H1 (cell line): Measurements from ENCODE around the gene ELFN2. TPM values are rescaled to one million over a fixed set of nuclear protein-coding genes. Genes with fewer than 3 reads are reported as not detected.
A peak's percentile ranks its signal among the peaks of the same experiment; 100 is the strongest.

Source experiments
- CTCF ChIA-PET: fragments of 300-600 bp; sonication (Branson Sonifier 250); formaldehyde crosslinking; loops from one replicate; lab custom pipeline; 2021; ENCODE audit not compliant: partially characterized antibody; lab: Charles Lee
- POLR2A ChIA-PET: fragments of 300-600 bp; sonication (Branson Sonifier 250); formaldehyde crosslinking; loops from one replicate; lab custom pipeline; 2021; ENCODE audit warnings: inconsistent platforms; ENCODE audit not compliant: partially characterized antibody; lab: Charles Lee
- DNase-seq, 2 experiments: peaks; one replicate each; pipeline versions ENCODE4 v3.0.0 to v3.0.0-alpha.2; 2010 to 2022; ENCODE audit warnings: low spot score in 2 of 2, low read depth in 1 of 2, mixed read lengths in 1 of 2
- FAIRE-seq: peaks from 2 replicates; lab custom pipeline; 2011; peaks lifted over from hg19 to GRCh38; lab: Jason Lieb, UNC
- H2AFZ ChIP-seq: 2 replicates; pipeline ENCODE4 v1.8.1; 2012; ENCODE audit warnings: low read length, inconsistent platforms
- H2AK5ac ChIP-seq: 2 replicates; pipeline ENCODE4 v1.6.1; 2013; ENCODE audit warnings: low read depth, low read length
- H2BK120ac ChIP-seq: replicated peaks from 2 replicates; pipeline ENCODE3; 2013; ENCODE audit warnings: low read depth, low read length, inconsistent platforms
- H2BK12ac ChIP-seq: 2 replicates; pipeline ENCODE4 v1.6.1; 2013; ENCODE audit warnings: low read depth, low read length
- H2BK15ac ChIP-seq: 2 replicates; pipeline ENCODE4 v1.6.1; 2013; ENCODE audit warnings: low read length
- H2BK20ac ChIP-seq: 2 replicates; pipeline ENCODE4 v1.6.1; 2013; ENCODE audit warnings: low read length
- H2BK5ac ChIP-seq: 2 replicates; pipeline ENCODE4 v1.6.1; 2013; ENCODE audit warnings: low read depth, low read length
- H3K14ac ChIP-seq: 2 replicates; pipeline ENCODE4 v1.6.1; 2013; ENCODE audit warnings: inconsistent platforms; ENCODE audit not compliant: insufficient read length
- H3K18ac ChIP-seq: 2 replicates; pipeline ENCODE4 v1.6.1; 2013; ENCODE audit warnings: low read length; ENCODE audit errors: extremely low read depth
- H3K23ac ChIP-seq: 2 replicates; pipeline ENCODE4 v1.6.1; 2013; ENCODE audit warnings: inconsistent platforms; ENCODE audit not compliant: insufficient read length
- H3K23me2 ChIP-seq: 2 replicates; pipeline ENCODE4 v1.6.1; 2013; ENCODE audit warnings: low read depth, low read length
- H3K27ac ChIP-seq: 2 replicates; pipeline ENCODE4 v1.6.1; 2011; ENCODE audit warnings: low read depth, low read length, inconsistent platforms
- H3K27me3 ChIP-seq, 4 experiments: replicated peaks in 1 of 4; 1 replicate in 1 of 4; 2 replicates in 3 of 4; pipeline versions ENCODE4 v1.6.1 to v1.8.1; 2011 to 2013; ENCODE audit warnings: low read length in 3 of 4, mild to moderate bottlenecking in 3 of 4, inconsistent platforms in 2 of 4, mixed read lengths in 2 of 4, moderate library complexity in 1 of 4; ENCODE audit not compliant: control insufficient read depth in 3 of 4, insufficient read depth in 3 of 4; ENCODE audit errors: extremely low read depth in 1 of 4
- H3K36me3 ChIP-seq, 4 experiments: 2 replicates each; pipeline versions ENCODE4 v1.6.1 to v1.8.1; 2011 to 2013; ENCODE audit warnings: mild to moderate bottlenecking in 4 of 4, low read length in 3 of 4, moderate library complexity in 2 of 4, control low read depth in 1 of 4, inconsistent platforms in 1 of 4; ENCODE audit not compliant: insufficient read depth in 4 of 4, control insufficient read depth in 2 of 4
- H3K4ac ChIP-seq: replicated peaks from 2 replicates; pipeline ENCODE3; 2013; ENCODE audit warnings: low read length, low read depth, mixed read lengths, inconsistent platforms; ENCODE audit not compliant: insufficient read length
- H3K4me1 ChIP-seq, 4 experiments: replicated peaks in 1 of 4; 1 replicate in 1 of 4; 2 replicates in 3 of 4; pipeline versions ENCODE4 v1.6.1 to v1.8.1; 2011 to 2013; ENCODE audit warnings: low read length in 3 of 4, inconsistent platforms in 2 of 4, mixed read lengths in 1 of 4; ENCODE audit not compliant: insufficient read depth in 4 of 4, control insufficient read depth in 3 of 4
- H3K4me2 ChIP-seq, 2 experiments: 2 replicates each; pipeline versions ENCODE4 v1.6.1 to v1.8.1; 2011 to 2013; ENCODE audit warnings: low read depth in 2 of 2, low read length in 2 of 2, control low read depth in 1 of 2, inconsistent platforms in 1 of 2, mild to moderate bottlenecking in 1 of 2; ENCODE audit not compliant: insufficient read depth in 1 of 2
- H3K4me3 ChIP-seq, 4 experiments: fragments of 200-600, 300-600 bp in 1 of 4; sonication (generic), shearing (Covaris generic), sonication (Bioruptor Twin) in 1 of 4; 2 replicates each; pipeline versions ENCODE4 v1.5.1 to v1.8.1; 2011 to 2016; ENCODE audit warnings: low read length in 4 of 4, low read depth in 3 of 4, control low read depth in 2 of 4, inconsistent platforms in 2 of 4, mild to moderate bottlenecking in 2 of 4, mixed read lengths in 1 of 4, moderate library complexity in 1 of 4; ENCODE audit not compliant: insufficient read depth in 2 of 4; ENCODE audit errors: extremely low read depth in 1 of 4
- H3K56ac ChIP-seq: replicated peaks from 2 replicates; pipeline ENCODE3; 2013; ENCODE audit warnings: low read depth, mild to moderate bottlenecking, mixed read lengths, low read length, inconsistent platforms; ENCODE audit not compliant: insufficient read length
- H3K79me1 ChIP-seq: 2 replicates; pipeline ENCODE4 v1.6.1; 2013; ENCODE audit warnings: low read depth, low read length, control low read depth
- H3K79me2 ChIP-seq, 2 experiments: 2 replicates each; pipeline versions ENCODE4 v1.6.1 to v1.8.1; 2012 to 2013; ENCODE audit warnings: low read length in 2 of 2, mild to moderate bottlenecking in 2 of 2, inconsistent platforms in 1 of 2; ENCODE audit not compliant: insufficient read depth in 2 of 2, control insufficient read depth in 1 of 2
- H3K9ac ChIP-seq, 4 experiments: replicated peaks in 1 of 4; 1 replicate in 1 of 4; 2 replicates in 3 of 4; pipeline versions ENCODE4 v1.6.1 to v1.8.1; 2011 to 2013; ENCODE audit warnings: low read depth in 3 of 4, low read length in 3 of 4, control low read depth in 2 of 4, mild to moderate bottlenecking in 2 of 4, moderate library complexity in 2 of 4, inconsistent platforms in 1 of 4; ENCODE audit errors: extremely low read depth in 1 of 4
- H3K9me3 ChIP-seq, 2 experiments: 2 replicates each; pipeline versions ENCODE4 v1.6.1 to v1.8.1; 2012 to 2013; ENCODE audit warnings: mild to moderate bottlenecking in 2 of 2, moderate library complexity in 2 of 2, control low read depth in 1 of 2, inconsistent platforms in 1 of 2, low read depth in 1 of 2, low read length in 1 of 2, mixed read lengths in 1 of 2; ENCODE audit not compliant: insufficient read depth in 2 of 2
- H4K20me1 ChIP-seq, 2 experiments: replicated peaks in 1 of 2; 2 replicates each; pipeline versions ENCODE3 to v1.8.1; 2011 to 2013; ENCODE audit warnings: inconsistent platforms in 2 of 2, low read length in 2 of 2, mild to moderate bottlenecking in 1 of 2; ENCODE audit not compliant: insufficient read depth in 2 of 2, control insufficient read depth in 1 of 2
- H4K5ac ChIP-seq: 2 replicates; pipeline ENCODE4 v1.6.1; 2013; ENCODE audit warnings: low read length, low read depth, mixed read lengths, inconsistent platforms; ENCODE audit not compliant: insufficient read length
- H4K8ac ChIP-seq: 2 replicates; pipeline ENCODE4 v1.8.0; 2013; ENCODE audit warnings: mild to moderate bottlenecking, moderate library complexity, low read length, inconsistent platforms; ENCODE audit not compliant: insufficient read depth; ENCODE audit errors: extremely low read depth
- H4K91ac ChIP-seq: replicated peaks from 2 replicates; pipeline ENCODE3; 2013; ENCODE audit warnings: low read length, mixed read lengths, inconsistent platforms; ENCODE audit not compliant: insufficient read length
- NANOG ChIP-seq: IDR thresholded peaks from 2 replicates; pipeline ENCODE4 v1.6.1; 2011; ENCODE audit warnings: low read length, low read depth, mild to moderate bottlenecking, inconsistent platforms; ENCODE audit not compliant: insufficient read depth, poor library complexity, severe bottlenecking
- TAF7 ChIP-seq: optimal IDR thresholded peaks from 2 replicates; pipeline ENCODE3; 2011; ENCODE audit warnings: low read depth, mild to moderate bottlenecking, inconsistent platforms, low read length, moderate library complexity, borderline replicate concordance
- USF2 ChIP-seq: IDR thresholded peaks from 2 replicates; pipeline ENCODE4 v1.6.1; 2011; ENCODE audit warnings: low read length, improper control_type of control experiment
- WGBS, 2 experiments: shearing (Covaris generic) in 1 of 2; methylation state at CpG; one replicate each; pipeline versions ENCODE4 v1.1.6 to v1.1.7; 2013 to 2015; ENCODE audit warnings: low lambda C conversion rate in 2 of 2, mixed read lengths in 2 of 2, inconsistent platforms in 1 of 2, low coverage in 1 of 2, missing lambda C conversion rate in 1 of 2; ENCODE audit not compliant: insufficient replicate concordance in 2 of 2, insufficient coverage in 1 of 2, insufficient read length in 1 of 2; ENCODE audit errors: extremely low coverage in 1 of 2, missing lambda C conversion rate in 1 of 2; 5-methylcytosine and 5-hydroxymethylcytosine counted together
- polyA plus RNA-seq, 7 experiments: library from polyadenylated mRNA; depleted of rRNA in 3 of 7; stranded (reverse) in 5 of 7; unstranded in 2 of 7; fragments of >200 nt in 5 of 7; fragments of 200-250 nt in 2 of 7; gene quantifications; 1 replicate in 5 of 7; 2 replicates in 1 of 7; 4 replicates in 1 of 7; pipeline versions ENCODE4 v1.2.1 to v1.2.3, GENCODE V29; 2011 to 2013; ENCODE audit warnings: missing spikeins in 2 of 7, mixed read lengths in 2 of 7
- total RNA-seq: library from RNA; stranded (reverse); fragmentation: NEBNext Ultra II Directional; extraction: Animal tissue kit (Norgen Biotek cat#: 25700); gene quantifications from 2 replicates; pipeline ENCODE4 v1.2.1, GENCODE V29; 2021

The ELFN2 gene
- total and polyA plus RNA-seq, 2 of the 8 experiments (the other 6 are each of a cell fraction or from before 2014, with no cell fraction given): 0.63 to 0.88 TPM

- DNase-seq (no peak), FAIRE-seq (no peak)
- no peak overlapping the region for H4K91ac ChIP-seq
- POLR2A ChIA-PET: no interaction called here
- no peak overlapping the region for H3K4ac ChIP-seq
- H3K23me2 ChIP-seq: no peaks in the 10 kb centered on the region
- H3K79me1 ChIP-seq: no peaks in the 10 kb centered on the region
- H2AFZ ChIP-seq: no peak overlapping the region
- no peak overlapping the region for H3K27ac ChIP-seq
- no peaks in the 10 kb centered on the region for H3K79me2 ChIP-seq
- H2BK15ac ChIP-seq: no peak overlapping the region
- H2BK20ac ChIP-seq: no peak overlapping the region
- H4K5ac ChIP-seq: no peak overlapping the region
- peak overlapping the region; percentile 12; the same call in 1 of the 2 replicates for H4K8ac ChIP-seq
- H2BK120ac ChIP-seq: no peak overlapping the region
- H3K27me3 ChIP-seq: no peaks in the 10 kb centered on the region; a peak in 1 of 7 replicates
- no peak overlapping the region for H2BK5ac ChIP-seq
- no peak overlapping the region for H3K23ac ChIP-seq
- H3K18ac ChIP-seq: no peak overlapping the region
- no peak overlapping the region for H3K4me3 ChIP-seq
- no peak for TF ChIP-seq USF2
- no peak for TF ChIP-seq TAF7
- no peak for TF ChIP-seq NANOG
- H3K36me3 ChIP-seq: no peaks in the 10 kb centered on the region
- H2BK12ac ChIP-seq: no peak overlapping the region
- H3K14ac ChIP-seq: no peak overlapping the region
- H2AK5ac ChIP-seq: no peak overlapping the region
- H3K4me1 ChIP-seq: peaks cover 0 to 4% (median 0%) of the 10 kb centered on the region in 4 experiments; a peak in 3 of 7 replicates
- H3K9me3 ChIP-seq: no peaks in the 10 kb centered on the region
- no peak overlapping the region for H3K9ac ChIP-seq
- no peak overlapping the region for H3K4me2 ChIP-seq
- no peaks in the 10 kb centered on the region for H4K20me1 ChIP-seq
- CTCF ChIA-PET: interaction anchor here (0.8 to 2.3 kb wide), 8 partner anchors 9 to 151 kb away, joined by 3 to 10 read pairs (median 4); no protein-coding TSS in a partner anchor
- H3K56ac ChIP-seq: no peak overlapping the region
- 84% methylated on average over 6 of the region's 10 CpGs; no CpG with 5 or more reads in 1 of the 2 experiments for WGBS, 2 experiments
Observed at GRCh38 chr22:37387793-37388192, 39.5 kb downstream of the ELFN2 start.
